NCI-H146 (cell line): ENCODE data around the gene ZMYM1.
"Not testable (repeated sequence)": the region's sequence is repeated elsewhere in the genome, so short reads cannot be mapped to it uniquely, and the experiment has no call there.

Source experiments
- DNase-seq: peaks from one replicate; lab custom pipeline; 2025; lab: John Stamatoyannopoulos, UW

ZMYM1 gene

DNA sequence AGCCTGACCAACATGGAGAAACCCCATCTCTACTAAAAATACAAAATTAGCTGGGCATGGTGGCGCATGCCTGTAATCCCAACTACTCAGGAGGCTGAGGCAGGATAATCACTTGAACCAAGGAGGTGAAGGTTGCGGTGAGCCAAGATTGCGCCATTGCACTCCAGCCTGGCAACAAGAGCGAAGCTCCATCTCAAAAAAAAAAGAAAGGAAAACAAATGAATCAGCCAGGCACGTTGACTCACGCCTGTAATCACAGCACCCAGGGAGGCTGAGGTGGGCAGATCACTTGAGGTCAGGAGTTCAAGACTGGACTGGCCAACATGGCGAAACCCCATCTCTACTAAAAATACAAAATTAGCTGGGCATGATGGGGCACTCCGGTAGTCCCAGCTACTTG lies 2.8 kb upstream of the ZMYM1 start:
- DNase-seq, result not testable (repeated sequence)

DNA sequence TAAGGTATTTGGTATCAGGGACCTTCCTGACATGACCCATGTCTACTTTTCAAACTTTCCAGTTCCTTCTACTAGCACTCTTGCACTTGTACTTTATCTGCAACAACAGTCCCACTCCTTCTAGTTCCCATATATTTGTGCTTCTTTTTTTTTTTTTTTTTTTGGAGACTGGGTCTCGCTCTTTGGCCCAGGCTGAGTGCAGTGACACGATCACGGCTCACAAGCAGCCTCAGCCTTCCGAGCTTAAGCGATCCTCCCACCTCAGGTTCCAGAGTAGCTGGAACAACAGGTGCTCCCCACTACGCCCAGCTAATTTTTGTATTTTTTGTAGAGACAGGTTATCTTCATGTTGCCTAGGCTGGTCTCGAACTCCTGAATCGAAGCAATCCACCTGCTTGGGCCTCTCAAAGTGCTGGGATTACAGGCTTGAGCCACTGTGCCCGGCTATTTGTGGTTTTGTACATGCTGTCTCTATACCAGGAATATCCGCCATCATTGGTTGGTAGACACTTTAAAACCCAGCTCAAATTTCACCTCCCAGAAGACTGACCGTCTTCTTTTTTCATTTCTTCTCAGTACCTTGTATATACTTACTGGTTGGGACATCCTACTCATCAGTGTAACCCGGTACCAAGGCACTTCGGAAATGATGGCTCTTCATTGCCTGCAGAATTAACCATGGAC lies 1.1 kb downstream of the ZMYM1 start:
- DNase-seq, result no peak

DNA sequence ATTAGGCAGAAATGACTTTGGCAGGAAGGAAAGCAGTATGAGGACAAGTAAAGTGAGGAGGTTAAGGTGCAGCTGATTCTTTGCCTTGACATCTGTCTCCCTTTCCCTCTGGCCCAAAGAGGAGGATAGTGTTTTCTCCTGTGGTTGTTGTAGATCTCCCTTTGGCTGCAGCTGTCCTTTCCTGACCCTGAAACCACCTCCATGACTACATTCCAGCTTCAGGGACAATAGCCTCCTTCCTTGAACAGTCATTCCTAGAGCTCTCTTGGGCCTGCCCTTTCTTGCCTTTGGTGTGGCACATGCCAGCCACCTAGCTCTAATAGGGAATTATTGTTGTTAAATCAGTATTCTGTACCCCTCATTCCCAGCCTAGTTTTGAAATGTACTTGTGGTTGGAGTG lies 6.2 kb downstream of the ZMYM1 start:
- no peak for DNase-seq

DNA sequence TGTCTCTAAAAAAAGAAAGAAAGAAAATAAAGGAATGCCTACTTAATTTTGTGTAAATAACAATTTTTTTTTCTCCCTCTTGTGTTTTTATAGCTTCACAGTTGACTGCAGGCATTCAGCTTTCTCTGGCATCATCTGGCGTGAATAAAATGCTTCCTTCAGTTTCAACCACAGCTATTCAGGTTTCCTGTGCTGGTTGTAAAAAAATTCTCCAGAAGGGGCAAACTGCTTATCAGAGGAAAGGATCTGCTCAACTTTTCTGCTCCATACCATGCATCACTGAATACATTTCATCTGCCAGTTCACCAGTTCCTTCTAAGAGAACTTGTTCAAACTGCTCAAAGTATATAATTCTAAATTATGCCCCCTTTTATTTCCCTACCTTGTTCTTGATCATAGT lies 18.0 kb downstream of the ZMYM1 start:
- DNase-seq, result no peak

DNA sequence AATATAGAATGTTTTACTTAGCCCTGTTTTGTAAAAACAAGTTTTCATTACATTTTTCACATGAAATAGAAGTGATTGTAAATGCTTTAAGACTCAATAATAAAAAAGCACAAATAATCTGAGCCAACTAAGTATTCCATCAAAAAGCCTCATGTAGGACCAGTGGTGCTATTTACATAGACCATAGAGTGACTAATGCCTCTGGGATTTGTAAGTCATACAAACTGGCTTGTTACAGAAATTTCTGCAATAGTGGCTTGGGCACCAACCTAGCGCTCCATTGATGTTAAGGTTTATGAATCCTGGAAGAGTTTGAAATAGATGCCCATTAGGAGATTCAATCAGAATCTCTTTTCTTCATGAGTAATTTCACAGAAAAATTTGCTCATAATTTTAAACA lies 31.9 kb downstream of the ZMYM1 start:
- no peak for DNase-seq

DNA sequence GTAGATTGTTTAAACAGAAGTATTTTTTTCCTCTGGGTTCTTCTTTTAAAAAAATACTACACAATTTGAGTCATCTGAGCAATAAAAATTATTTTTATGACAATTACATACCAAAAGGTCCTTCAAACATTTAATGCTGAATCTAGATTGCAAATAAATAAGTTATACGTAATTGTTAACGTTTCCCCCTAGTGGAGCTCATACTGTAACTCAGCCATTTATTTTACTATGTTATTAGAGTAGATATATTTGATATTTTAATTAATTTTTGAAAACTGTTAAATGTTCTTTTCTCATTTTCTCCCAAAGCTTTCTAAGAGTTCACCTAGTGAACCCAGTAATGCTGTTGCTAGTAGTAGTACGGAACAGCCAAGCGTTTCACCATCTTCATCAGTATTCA lies 33.5 kb downstream of the ZMYM1 start:
- DNase-seq, result no peak

DNA sequence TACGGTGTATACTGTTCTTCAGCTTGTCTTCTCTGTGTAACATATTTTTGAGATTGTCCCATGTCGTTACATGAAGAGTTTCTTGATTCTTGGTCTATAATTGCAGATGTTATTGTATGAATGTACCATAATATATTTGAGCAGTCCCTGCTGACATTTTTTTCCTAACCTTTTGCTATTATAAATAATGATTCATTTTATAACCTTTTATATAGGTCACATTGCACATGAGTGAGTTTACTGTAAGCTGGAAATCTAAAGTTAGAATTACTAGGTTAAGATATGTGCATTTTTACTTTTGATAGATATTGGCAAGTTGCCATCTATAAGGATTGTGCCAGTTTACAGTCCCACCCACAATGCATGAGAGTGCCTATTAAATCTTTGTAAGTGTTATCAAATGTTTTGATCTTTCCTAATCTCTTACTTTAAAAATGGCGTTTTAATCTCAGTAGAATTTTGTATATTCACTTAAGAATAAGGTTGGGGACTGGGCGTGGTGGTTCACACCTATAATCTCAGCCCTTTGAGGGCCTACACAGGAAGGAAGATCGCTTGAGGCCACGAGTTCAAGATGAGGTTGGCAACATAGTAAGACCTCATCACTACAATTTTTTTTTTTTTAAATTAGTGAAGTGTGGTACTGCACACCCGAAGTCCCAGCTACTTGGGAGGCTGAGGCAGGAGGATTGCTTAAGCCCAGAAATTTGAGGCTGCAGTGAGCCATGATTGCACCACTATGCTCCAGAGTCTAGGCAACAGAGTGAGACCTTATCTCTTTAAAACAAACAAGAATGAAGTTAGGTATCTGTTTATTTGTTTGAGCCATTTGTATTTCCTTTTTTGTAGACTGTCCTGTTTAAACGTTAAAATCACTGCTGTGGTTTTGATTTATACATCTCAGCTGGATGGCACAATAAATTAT lies 36.5 kb downstream of the ZMYM1 start:
- DNase-seq, result no peak

DNA sequence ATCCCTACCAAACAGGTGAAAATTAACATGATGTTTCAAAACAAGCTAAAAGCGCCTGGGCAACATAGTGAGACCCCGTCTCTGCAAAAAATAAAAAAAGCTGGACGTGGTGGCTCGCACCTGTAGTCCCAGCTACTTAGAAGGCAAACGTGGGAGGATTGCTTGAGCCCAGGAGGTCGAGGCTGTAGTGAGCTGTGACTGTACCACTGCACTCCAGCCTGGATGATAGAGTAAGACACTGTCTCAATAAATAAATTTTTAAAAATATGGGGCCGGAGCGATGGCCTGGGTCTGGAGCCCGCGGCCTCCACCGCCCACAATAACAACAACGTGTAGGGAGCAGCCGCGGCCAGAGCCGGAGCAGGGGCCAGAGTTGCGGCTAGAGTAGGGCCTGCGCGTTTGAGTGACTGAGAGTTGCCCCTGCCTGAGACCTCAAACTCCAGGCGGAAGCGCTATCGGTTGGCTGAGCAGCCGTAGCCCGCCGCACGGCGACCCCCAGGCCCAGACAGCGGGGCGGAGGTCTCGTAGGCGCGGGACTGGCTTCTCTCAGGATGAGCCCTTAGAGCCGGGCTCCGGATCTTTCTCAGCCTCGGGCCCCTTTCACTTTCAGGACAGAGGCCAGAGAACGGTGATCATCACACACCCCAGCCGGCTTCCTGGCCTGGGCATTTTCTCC lies 41.4 kb downstream of the ZMYM1 start:
- no peak for DNase-seq

DNA sequence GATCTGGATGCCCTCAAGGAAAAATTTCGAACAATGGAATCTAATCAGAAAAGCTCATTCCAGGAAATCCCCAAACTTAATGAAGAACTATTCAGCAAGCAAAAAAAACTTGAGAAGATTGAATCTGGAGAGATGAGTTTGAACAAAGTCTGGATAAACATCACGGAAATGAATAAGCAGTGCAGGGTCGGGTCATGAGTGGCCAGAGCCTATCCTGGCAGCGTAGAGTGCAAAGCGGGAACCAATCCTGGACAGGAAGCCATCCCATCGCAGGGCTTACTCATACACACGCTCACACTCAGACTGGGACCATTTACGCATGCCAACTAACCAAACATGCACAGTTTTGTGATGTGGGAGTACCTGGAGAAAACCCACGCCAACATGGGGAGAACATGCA lies 43.1 kb downstream of the ZMYM1 start:
- DNase-seq, result no peak

DNA sequence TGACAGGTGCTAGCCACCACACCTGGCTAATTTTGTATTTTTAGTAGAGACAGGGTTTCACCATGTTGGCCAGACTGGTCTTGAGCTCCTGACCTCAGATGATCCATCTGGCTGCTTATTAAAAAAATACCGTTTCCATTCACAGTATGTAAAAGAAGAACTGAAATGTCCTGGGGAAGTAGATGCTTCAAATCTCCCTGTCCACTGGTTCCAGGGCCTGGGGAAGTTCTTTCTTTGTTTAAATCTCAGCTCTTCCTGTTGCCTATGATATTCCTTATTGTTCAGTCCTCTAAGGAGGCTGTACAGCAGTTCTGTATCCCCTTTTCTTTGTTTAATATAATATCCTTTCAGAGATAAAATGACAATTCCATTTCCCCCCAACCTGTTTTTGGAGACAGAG lies 47.4 kb downstream of the ZMYM1 start:
- no peak for DNase-seq

DNA sequence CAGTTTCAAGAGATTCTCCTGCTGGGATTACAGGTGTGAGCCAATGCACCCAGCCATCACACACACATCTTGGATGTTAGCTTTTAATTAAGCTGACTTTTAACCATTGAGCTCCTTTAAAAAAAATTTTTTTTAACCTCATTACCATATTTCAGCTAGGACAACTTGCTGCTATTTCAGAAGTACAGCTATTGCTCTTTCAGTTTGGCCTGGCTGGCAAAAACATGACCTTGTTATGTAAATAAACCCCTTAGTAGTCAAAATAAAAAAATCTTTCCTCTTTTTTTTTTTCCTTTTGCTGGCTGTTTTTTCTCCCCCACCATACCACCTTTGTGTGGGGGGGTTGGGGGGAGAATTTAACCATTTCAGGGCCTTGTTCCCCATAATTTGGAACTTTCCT lies 49.9 kb downstream of the ZMYM1 start:
- DNase-seq, result no peak

DNA sequence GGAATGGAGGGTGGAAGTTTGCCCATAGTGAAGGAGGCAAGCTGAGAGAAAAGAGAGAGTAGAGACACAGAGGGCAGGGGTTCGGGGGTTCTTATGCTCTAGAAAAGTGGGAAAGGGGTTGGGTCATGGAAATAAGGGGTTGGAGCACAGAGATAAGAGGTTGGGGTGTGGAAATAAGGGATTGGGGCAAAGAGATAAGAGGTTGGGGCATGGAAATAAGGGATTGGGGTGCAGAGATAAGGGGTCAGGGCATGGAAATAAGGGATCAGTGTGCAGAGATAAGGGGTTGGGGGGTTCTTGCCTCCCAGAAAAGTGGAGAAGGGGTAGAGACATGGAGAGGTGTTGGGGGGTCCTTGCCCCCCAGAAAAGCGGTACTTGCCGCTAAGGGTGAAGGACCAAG lies 57.6 kb downstream of the ZMYM1 start:
- no peak for DNase-seq

DNA sequence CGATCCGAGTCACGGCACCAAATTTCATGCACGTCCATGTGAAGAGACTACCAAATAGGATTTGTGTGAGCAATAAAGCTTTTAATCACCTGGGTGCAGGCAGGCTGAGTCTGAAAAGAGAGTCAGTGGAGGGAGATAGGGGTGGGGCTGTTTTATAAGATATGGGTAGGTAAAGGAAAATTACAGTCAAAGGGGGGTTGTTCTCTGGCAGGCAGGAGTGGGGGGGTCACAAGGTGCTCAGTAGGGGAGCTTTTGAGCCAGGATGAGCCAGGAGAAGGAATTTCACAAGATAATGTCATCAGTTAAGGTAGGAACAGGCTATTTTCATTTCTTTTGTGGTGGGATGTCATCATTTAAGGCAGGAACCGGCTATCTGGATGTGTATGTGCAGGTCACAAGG lies 58.4 kb downstream of the ZMYM1 start:
- not testable (repeated sequence) for DNase-seq

DNA sequence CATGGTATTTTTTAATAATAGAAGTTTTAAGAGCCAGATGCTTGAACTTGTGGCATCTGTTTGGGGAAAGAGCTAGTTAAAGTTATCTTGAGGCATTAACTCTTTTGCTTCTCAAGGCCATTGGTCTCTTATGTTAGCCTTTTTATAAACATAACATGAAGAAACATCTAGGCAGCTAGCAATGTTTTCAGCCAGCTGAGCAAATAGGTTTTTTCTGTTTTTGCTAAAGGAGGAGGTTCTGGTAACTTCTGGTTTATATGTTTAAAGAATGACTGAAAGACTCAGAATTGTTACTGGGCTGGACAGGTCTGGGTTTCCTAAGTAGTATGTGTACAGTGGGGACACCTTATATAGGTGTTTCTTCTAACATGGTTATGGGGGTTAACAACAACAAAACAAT lies 63.1 kb downstream of the ZMYM1 start:
- DNase-seq, result not testable (repeated sequence)

DNA sequence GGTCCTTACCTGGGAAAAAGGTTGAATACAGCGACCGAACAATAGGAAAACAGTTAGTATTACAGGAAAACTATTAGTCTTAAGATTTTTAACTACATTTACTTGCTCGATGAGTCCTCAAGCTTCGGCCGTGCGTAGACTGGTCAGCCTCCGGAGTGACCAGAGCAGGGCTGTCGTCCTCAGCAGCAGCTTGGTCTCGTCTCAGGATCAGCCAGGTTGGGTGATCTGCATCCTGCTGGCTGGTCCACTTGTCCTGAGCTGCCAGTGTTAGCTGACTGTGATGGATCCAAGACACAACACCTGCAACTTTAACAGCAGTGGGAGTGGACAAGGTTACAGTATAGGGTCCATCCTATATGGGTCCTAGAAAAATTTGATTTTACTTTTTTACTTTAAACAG lies 63.5 kb downstream of the ZMYM1 start:
- DNase-seq, result not testable (repeated sequence)

DNA sequence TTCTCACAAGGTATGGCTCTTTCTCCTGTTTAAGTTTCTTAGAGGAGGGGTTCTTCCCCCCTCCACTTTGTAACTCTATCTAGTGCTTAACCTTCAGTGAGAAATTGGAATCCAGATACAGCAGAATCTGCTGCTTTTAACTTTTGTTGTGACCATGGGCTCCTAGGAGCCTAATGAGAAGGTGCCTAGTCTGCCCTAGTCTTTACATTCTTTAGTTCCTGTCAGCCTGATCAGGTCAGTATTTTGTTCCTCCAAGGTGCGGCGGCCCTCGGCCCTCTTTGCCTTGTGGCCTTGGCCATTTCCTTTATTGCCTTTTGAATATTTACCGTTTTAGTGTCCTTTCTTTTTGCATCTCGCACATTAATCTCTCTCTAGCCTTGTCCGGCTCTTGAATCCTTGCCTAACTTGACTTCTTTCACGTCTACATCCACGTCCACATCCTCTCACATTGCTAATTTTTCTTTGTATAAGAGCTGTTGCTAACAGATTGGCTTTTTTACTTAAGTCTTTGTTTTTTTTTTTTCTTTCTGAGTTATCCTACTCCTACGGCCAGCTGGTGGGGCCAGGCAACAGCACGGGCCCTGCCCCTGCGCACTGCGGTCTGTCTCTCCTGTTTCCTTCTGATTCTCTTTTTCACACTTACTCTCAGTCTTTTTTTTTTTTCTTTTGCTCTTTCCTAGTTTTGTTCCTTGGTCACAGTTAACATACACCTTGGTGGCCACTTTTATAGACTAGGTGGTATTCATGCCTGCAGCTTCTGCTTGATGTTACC lies 64.7 kb downstream of the ZMYM1 start:
- DNase-seq, result no peak

DNA sequence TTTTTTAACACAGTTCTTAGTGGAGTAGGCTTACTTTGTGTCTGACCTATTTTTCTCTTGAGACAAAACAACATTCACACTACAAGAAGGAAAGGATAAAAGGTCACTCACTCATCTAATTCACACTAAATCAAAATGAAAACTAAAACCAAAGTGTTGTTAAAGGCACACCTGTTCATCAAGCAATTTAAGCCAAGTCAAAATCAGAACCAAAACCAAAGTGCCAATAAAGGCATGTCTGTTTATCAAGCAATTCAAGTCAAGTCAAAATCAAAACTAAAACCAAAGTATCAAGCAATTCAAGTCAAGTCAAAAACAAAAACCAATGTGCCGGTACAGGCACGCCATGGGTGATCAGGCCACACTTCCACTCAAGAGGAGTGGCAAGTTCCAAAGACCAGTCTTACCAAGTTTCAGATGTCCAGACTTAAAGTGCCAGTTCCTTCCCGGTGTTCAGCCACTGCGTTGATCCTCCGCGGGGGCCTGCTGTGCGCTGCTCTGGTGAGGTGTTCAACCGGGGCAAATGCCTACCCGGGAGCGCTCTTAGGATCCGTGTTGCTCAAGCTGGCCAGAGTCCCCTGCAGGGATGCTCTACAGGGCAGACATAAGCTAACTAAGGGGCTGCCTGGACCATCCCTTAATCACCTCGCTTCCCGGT lies 66.8 kb downstream of the ZMYM1 start:
- not testable (repeated sequence) for DNase-seq

DNA sequence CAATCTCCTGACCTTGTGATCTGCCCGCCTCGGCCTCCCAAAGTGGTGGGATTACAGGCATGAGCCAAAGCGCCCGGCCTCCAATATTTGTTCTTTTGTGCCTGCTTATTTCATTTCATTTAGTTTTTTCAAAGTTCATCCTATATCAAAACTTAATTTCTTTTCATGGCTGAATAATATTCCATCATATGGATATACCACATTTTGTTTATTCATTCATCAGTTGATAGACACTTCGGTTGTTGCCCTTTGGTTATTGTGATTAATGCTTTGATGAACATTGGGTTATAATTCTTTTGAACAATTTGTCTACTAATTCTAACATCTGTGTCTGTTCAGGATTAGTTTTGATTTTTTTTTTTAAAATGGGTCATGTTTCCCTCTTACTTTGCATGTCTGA lies 72.0 kb downstream of the ZMYM1 start:
- DNase-seq, result no peak

DNA sequence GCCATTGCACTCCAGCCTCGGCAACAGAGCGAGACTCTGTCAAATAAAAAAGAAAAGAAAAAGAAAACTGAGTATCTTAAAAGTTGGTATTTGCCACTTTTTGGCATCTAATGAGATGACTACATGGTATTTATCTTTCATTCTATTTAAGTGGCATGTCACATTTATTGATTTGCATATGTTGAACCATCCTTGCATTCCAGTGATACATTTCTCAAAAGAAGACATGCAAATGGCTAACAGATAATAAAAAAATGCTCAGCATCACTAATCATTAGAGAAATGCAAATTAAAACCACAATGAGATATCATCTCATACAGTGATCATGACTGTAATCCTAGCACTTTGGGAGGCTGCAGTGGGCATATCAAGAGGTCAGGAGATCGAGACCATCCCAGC lies 85.7 kb downstream of the ZMYM1 start:
- no peak for DNase-seq
